ENCODE results near the gene TAP1. TPM values are rescaled to one million over a fixed set of nuclear protein-coding genes. Genes with fewer than 3 reads are reported as not detected.

Gene TAP1
- total and polyA plus RNA-seq, 2 of the 4 experiments (the other 2 are of a cell fraction): 20.1 to 27.6 TPM

DNA sequence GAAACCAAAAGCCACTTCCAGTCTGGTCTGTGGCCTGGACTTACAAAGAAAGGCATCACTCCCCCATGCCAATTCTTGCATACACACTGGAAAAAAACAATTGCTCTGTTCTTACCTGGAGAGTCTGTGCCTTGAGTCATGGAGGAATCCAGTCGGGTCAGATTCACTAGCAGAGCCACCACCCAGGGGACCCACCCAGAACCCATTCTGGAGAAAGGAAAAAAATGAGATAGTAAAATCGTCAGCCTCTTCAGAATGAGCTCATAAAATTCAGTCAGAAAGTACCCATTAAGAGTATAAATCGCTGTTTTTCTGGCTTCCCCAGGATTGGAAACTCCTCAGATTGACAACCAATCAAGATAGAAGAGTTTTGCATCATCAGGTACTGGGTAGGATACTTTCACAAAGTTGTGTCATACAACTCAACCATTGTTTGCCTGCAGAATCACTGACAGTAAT lies 36.7 kb downstream of the TAP1 start, which contains the start of gene HLA-DOB:
Gene HLA-DOB (minus strand): TSS at position 257 of the 459 bp plus-strand sequence. CDS start 51 bp downstream, at position 206.
- DNase-seq: peak; percentile 10
- dilution Hi-C loops (cut with HindIII; ENCODE audit: low sequenced_read_pairs, unreplicated experiment): no loop called here
- no peak within 1 kb of the TSS for H4K5ac ChIP-seq (ENCODE audit: low read depth, low read length)
- no peak for ATAC-seq (ENCODE audit: low read depth)
- H3K4me2 ChIP-seq (ENCODE audit: low read depth, low read length): no peak within 1 kb of the TSS
- H2AFZ ChIP-seq (replicated peaks; ENCODE audit: low read length, poor library complexity): no peak within 1 kb of the TSS
- TF ChIP-seq RAD21 (IDR thresholded peaks at IDR 0.05; ENCODE audit: low read length): no peak
- peak; percentile 92 for TF ChIP-seq RFX5 (IDR thresholded peaks at IDR 0.05; ENCODE audit: low read depth, low read length)
- H3K9ac ChIP-seq (ENCODE audit: low read depth, low read length): no peak within 1 kb of the TSS
- peaks cover 4% of the 10 kb centered on the region; the same call in 1 of the 2 replicates for H3K9me1 ChIP-seq (ENCODE audit: insufficient read depth, low read length)
- no peak within 1 kb of the TSS for H3K27ac ChIP-seq (ENCODE audit: insufficient read depth, low read length)
- no peak within 1 kb of the TSS for H4K91ac ChIP-seq (ENCODE audit: insufficient read depth, low read depth, low read length)
- no peaks in the 10 kb centered on the region for H3K9me3 ChIP-seq (ENCODE audit: control insufficient read depth, insufficient read depth, low read length)
- H3K27me3 ChIP-seq (ENCODE audit: control insufficient read depth, insufficient read depth, low read length): 0 out of 2 replicates have a peak, but pooled peaks cover 1% of the 10 kb centered on the region
- intact Hi-C loops (cut with micrococcal nuclease): no loop called here
- no peak within 1 kb of the TSS for H2BK15ac ChIP-seq (ENCODE audit: low read depth, low read length)
- H3K4me1 ChIP-seq (ENCODE audit: control insufficient read depth, insufficient read depth, low read length): peaks cover 5% of the 10 kb centered on the region
- H4K8ac ChIP-seq (ENCODE audit: low read depth in 2 of 2, low read length in 2 of 2): no peak within 1 kb of the TSS
- no peak within 1 kb of the TSS for H2BK120ac ChIP-seq (ENCODE audit: low read depth, low read length)
- ChIA-PET CTCF (no interaction called here), POLR2A (ENCODE audit: unreplicated experiment) (no interaction called here)
- no peak within 1 kb of the TSS for H3K14ac ChIP-seq (replicated peaks; ENCODE audit: low read depth, low read length)
- H3K23ac ChIP-seq (ENCODE audit: low read depth, low read length): no peak within 1 kb of the TSS
- no peak within 1 kb of the TSS for H2AK9ac ChIP-seq (replicated peaks; ENCODE audit: low read depth, low read length, poor library complexity)
- no TSS peak for BruUV-seq (replicated peaks)
- H3K18ac ChIP-seq (ENCODE audit: low read depth, low read length): no peak within 1 kb of the TSS
- no peak within 1 kb of the TSS for H2AK5ac ChIP-seq (ENCODE audit: low read depth, low read length)
- H2BK20ac ChIP-seq (ENCODE audit: low read depth, low read length): no peak within 1 kb of the TSS
- no CpG with 5 or more reads among the region's 3 CpGs for WGBS, 2 experiments (ENCODE audit: extremely low coverage in 2 of 2, insufficient read length in 1 of 2)
- H3K79me1 ChIP-seq (ENCODE audit: low read depth in 1 of 2, low read length in 2 of 2): no peaks in the 10 kb centered on the region
- H3K36me3 ChIP-seq (ENCODE audit: control insufficient read depth, insufficient read depth, low read length): no peaks in the 10 kb centered on the region
- H4K20me1 ChIP-seq (ENCODE audit: insufficient read depth, low read length): no peaks in the 10 kb centered on the region
- H3K4me3 ChIP-seq (ENCODE audit: insufficient read depth, low read depth, low read length): no peak within 1 kb of the TSS
- in situ Hi-C loops (cut with MboI; ENCODE audit: low sequenced_read_pairs): no loop called here
- H3K4ac ChIP-seq (ENCODE audit: low read depth, low read length): no peak within 1 kb of the TSS
- H2BK5ac ChIP-seq (ENCODE audit: low read depth, low read length, poor library complexity, severe bottlenecking): no peak within 1 kb of the TSS
- no peak within 1 kb of the TSS for H3K56ac ChIP-seq (ENCODE audit: extremely low read depth, insufficient read depth, low read length)
